T-helper 1 cell treated with Interleukin-12 subunit alpha and Interleukin-12 subunit beta and Interleukin-4 antibody, amounts not matched to agents 30 μg/mL and 1 μg/mL, for 36 hours (primary cell): ENCODE measurements around the gene PCDHGB2.
"Not testable (repeated sequence)": the region's sequence is repeated elsewhere in the genome, so short reads cannot be mapped to it uniquely, and the experiment has no call there.

ENCODE experiments used
- H3K27ac Mint-ChIP-seq: one replicate; pipeline ENCODE4 v1.8.0; 2021; ENCODE audit warnings: mild to moderate bottlenecking, mixed read lengths
- H3K27me3 Mint-ChIP-seq: one replicate; pipeline ENCODE4 v1.8.0; 2021; ENCODE audit warnings: low read depth, mixed read lengths
- H3K36me3 Mint-ChIP-seq: one replicate; pipeline ENCODE4 v1.8.0; 2021; ENCODE audit warnings: low read depth, mixed read lengths
- H3K4me1 Mint-ChIP-seq: one replicate; pipeline ENCODE4 v1.8.0; 2021; ENCODE audit warnings: low read depth, mixed read lengths
- H3K4me3 Mint-ChIP-seq: one replicate; pipeline ENCODE4 v1.8.0; 2021; ENCODE audit warnings: mild to moderate bottlenecking, moderate library complexity, mixed read lengths
- H3K9me3 Mint-ChIP-seq: one replicate; pipeline ENCODE4 v1.8.0; 2021; ENCODE audit warnings: mixed read lengths

Gene PCDHGB2

DNA sequence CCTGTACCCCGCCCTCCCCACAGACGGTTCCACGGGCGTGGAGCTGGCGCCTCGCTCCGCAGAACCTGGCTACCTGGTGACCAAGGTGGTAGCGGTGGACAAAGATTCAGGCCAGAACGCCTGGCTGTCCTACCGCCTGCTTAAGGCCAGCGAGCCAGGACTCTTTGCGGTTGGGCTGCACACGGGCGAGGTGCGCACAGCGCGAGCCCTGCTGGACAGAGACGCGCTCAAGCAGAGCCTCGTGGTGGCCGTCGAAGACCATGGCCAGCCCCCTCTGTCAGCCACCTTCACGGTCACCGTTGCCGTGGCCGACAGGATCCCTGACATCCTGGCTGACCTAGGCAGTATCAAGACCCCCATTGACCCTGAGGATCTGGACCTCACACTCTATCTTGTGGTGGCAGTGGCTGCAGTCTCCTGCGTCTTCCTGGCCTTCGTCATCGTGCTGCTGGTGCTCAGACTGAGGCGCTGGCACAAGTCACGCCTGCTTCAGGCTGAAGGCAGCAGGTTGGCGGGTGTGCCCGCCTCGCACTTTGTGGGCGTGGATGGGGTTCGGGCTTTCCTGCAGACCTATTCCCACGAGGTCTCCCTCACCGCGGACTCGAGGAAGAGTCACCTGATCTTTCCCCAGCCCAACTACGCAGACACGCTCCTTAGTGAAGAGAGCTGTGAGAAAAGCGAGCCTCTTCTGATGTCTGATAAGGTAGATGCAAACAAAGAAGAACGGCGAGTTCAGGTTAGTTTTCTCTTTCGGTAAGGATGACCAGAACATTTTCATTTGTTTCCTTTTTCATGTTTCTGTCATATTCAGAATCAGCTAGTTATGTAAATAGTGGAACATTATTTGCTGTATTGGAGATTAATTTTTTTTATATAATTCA lies 6.5 kb downstream of the PCDHGB2 start:
- Mint-ChIP-seq H3K27ac (no peak overlapping the region), H3K27me3 (peaks cover 40% of the 10 kb centered on the region), H3K9me3 (peaks cover 31% of the 10 kb centered on the region), H3K4me3 (no peak overlapping the region), H3K36me3 (peaks cover 6% of the 10 kb centered on the region), H3K4me1 (peaks cover 4% of the 10 kb centered on the region)

DNA sequence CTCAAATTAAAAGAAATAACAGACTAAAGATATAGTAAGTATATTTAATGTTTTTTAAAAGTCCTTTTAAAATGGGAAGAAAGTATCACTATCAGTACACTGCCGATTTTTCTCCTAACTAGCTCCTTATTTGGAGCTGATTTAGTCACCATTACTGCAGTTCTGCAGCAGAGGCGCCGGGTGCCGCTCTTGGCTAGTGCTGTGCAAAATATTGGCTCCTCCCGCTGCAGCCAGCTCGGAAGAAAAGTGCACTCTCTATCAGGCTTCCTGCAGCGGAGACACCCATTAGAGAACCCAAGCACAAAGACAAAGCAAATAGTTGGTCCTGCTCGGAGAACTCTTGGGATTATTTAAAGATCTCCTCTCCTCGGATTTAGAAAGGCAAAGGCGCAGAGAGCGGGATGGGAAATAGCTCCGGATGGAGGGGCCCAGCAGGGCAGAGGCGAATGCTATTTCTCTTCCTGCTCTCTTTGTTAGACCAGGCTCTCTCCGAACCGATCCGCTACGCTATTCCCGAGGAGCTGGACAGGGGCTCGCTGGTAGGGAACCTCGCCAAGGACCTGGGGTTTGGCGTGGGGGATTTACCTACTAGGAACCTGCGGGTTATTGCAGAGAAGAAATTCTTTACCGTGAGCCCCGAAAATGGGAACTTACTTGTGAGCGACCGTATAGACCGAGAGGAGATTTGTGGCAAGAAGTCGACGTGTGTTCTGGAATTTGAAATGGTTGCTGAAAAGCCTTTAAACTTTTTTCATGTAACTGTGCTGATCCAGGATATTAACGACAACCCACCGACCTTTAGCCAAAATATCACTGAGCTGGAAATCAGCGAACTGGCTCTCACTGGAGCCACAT lies 10.4 kb downstream of the PCDHGB2 start, which contains the start of gene PCDHGB3:
Gene PCDHGB3 (plus strand): TSS at position 249 of the 855 bp plus-strand sequence. CDS start 153 bp downstream, at position 402.
- H3K4me1 Mint-ChIP-seq, result peaks cover 2% of the 10 kb centered on the region
- H3K27ac Mint-ChIP-seq, result no peak within 1 kb of the TSS
- H3K27me3 Mint-ChIP-seq, result peaks cover 26% of the 10 kb centered on the region
- peaks cover 38% of the 10 kb centered on the region for H3K9me3 Mint-ChIP-seq
- H3K4me3 Mint-ChIP-seq, result peak within 1 kb of the TSS; percentile 70
- H3K36me3 Mint-ChIP-seq, result peaks cover 2% of the 10 kb centered on the region

DNA sequence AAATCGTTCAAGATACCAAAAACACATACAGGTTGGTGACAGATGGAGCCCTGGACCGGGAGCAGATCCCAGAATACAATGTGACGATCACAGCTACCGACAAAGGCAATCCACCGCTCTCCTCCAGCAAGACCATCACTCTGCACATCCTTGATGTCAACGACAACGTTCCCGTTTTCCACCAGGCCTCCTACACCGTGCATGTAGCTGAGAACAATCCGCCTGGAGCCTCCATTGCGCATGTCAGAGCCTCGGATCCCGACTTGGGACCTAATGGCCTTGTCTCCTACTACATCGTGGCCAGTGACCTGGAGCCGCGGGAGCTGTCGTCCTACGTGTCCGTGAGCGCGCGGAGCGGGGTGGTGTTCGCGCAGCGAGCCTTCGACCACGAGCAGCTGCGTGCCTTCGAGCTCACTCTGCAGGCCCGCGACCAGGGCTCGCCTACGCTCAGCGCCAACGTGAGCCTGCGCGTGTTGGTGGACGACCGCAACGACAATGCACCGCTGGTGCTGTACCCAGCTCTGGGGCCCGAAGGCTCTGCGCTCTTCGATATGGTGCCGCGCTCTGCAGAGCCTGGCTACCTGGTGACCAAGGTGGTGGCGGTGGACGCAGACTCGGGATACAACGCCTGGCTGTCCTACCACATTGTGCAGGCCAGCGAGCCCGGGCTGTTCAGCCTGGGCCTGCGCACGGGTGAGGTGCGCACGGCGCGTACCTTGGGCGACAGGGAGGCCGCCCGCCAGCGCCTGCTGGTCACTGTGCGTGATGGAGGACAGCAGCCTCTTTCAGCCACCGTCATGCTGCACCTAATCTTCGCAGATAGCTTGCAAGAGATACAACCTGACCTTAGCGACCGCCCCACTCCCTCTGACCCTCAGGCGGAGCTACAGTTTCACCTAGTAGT lies 12.0 kb downstream of the PCDHGB2 start:
- peaks cover 36% of the 10 kb centered on the region for H3K9me3 Mint-ChIP-seq
- no peak overlapping the region for H3K27ac Mint-ChIP-seq
- H3K4me1 Mint-ChIP-seq, result peaks cover 2% of the 10 kb centered on the region
- H3K4me3 Mint-ChIP-seq, result no peak overlapping the region
- peaks cover 2% of the 10 kb centered on the region for H3K36me3 Mint-ChIP-seq
- peaks cover 16% of the 10 kb centered on the region for H3K27me3 Mint-ChIP-seq

DNA sequence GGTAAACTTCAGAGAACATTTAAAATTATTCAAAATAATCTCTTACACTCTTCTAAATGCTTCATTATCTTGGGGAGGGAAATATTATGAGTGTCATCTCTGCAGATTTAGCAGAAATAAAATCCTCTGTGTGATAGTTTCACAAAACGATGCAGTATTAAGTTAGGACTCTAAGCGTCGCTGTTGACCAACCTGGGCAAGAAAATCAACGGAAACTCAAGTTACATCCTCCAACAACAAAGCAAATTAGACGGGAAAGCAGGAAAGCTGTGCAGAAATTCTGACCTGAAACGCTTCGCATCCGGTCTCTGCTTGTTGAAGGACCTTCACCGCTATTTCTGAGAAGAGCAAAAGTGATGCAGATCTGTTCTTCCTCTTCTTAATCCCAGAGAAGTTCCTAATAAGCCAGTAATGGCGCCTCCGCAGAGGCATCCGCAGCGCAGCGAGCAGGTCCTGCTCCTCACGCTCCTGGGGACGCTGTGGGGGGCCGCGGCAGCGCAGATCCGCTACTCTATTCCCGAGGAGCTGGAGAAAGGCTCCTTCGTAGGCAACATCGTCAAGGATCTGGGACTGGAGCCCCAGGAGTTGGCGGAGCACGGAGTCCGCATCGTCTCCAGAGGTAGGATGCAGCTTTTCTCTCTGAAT lies 14.0 kb downstream of the PCDHGB2 start, which contains the start of gene PCDHGA6:
Gene PCDHGA6 (plus strand): TSS at position 219 of the 645 bp plus-strand sequence. CDS start 193 bp downstream, at position 412.
- H3K27me3 Mint-ChIP-seq, result peaks cover 16% of the 10 kb centered on the region

GRCh38 chr5:141374627-141375026 lies 14.8 kb downstream of the PCDHGB2 start:
- no peak overlapping the region for H3K4me3 Mint-ChIP-seq
- no peak overlapping the region for H3K27ac Mint-ChIP-seq
- H3K36me3 Mint-ChIP-seq, result peaks cover 2% of the 10 kb centered on the region
- H3K9me3 Mint-ChIP-seq, result peaks cover 40% of the 10 kb centered on the region
- H3K27me3 Mint-ChIP-seq, result peaks cover 16% of the 10 kb centered on the region
- H3K4me1 Mint-ChIP-seq, result peaks cover 2% of the 10 kb centered on the region

More for the DNA sequence above, 14.0 kb downstream of the PCDHGB2 start, which contains the start of gene PCDHGA6:
- Mint-ChIP-seq H3K4me3 (peak within 1 kb of the TSS; percentile 15), H3K9me3 (peaks cover 40% of the 10 kb centered on the region), H3K27ac (peak within 1 kb of the TSS; percentile 22), H3K36me3 (peaks cover 2% of the 10 kb centered on the region), H3K4me1 (peaks cover 2% of the 10 kb centered on the region)

DNA sequence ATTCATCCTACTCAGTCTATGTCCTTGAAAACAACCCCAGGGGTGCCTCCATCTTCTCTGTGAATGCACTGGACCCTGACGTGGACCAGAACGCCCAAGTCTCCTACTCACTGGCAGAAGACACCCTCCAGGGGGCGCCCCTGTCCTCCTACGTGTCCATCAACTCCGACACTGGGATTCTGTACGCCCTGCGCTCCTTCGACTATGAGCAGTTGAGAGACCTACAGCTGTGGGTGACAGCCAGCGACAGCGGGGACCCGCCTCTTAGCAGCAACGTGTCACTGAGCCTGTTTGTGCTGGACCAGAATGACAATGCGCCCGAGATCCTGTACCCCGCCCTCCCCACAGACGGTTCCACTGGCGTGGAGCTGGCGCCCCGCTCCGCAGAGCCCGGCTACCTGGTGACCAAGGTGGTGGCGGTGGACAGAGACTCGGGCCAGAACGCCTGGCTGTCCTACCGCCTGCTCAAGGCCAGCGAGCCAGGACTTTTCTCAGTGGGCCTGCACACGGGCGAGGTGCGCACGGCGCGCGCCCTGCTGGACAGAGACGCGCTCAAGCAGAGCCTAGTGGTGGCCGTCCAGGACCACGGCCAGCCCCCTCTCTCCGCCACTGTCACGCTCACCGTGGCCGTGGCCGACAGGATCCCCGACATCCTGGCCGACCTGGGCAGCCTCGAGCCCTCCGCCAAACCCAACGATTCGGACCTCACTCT lies 15.8 kb downstream of the PCDHGB2 start:
- not testable (repeated sequence) for H3K27ac Mint-ChIP-seq, H3K4me1 Mint-ChIP-seq, H3K36me3 Mint-ChIP-seq, H3K4me3 Mint-ChIP-seq
- Mint-ChIP-seq H3K9me3 (peaks cover 40% of the 10 kb centered on the region), H3K27me3 (peaks cover 18% of the 10 kb centered on the region)

- peak within 1 kb of the TSS; percentile 78 for H3K4me3 Mint-ChIP-seq
- H3K4me1 Mint-ChIP-seq, result no peaks in the 10 kb centered on the region
- no peaks in the 10 kb centered on the region for H3K36me3 Mint-ChIP-seq
- peaks cover 30% of the 10 kb centered on the region for H3K9me3 Mint-ChIP-seq
- H3K27ac Mint-ChIP-seq, result no peak within 1 kb of the TSS
- H3K27me3 Mint-ChIP-seq, result peaks cover 31% of the 10 kb centered on the region
These were observed 22.9 kb downstream of the PCDHGB2 start, which contains the start of gene PCDHGA7 for GRCh38 chr5:141382469-141383294. TSS of gene PCDHGA7 (plus strand) at chr5:141382742. CDS start at chr5:141382900, 158 bp downstream.

GRCh38 chr5:141383345-141383744 lies 23.6 kb downstream of the PCDHGB2 start:
- peaks cover 33% of the 10 kb centered on the region for H3K27me3 Mint-ChIP-seq
- H3K27ac Mint-ChIP-seq, result no peak overlapping the region
- H3K9me3 Mint-ChIP-seq, result peaks cover 31% of the 10 kb centered on the region
- H3K36me3 Mint-ChIP-seq, result no peaks in the 10 kb centered on the region
- H3K4me1 Mint-ChIP-seq, result no peaks in the 10 kb centered on the region
- peak overlapping the region; percentile 78 for H3K4me3 Mint-ChIP-seq

- Mint-ChIP-seq H3K9me3 (peaks cover 40% of the 10 kb centered on the region), H3K27me3 (peaks cover 35% of the 10 kb centered on the region), H3K4me3 (no peak overlapping the region), H3K36me3 (peaks cover 2% of the 10 kb centered on the region), H3K4me1 (no peaks in the 10 kb centered on the region), H3K27ac (no peak overlapping the region)
These were observed 24.9 kb downstream of the PCDHGB2 start for GRCh38 chr5:141384471-141385267.

GRCh38 chr5:141387557-141388311 lies 27.9 kb downstream of the PCDHGB2 start, which contains the start of gene PCDHGB4:
TSS of gene PCDHGB4 (plus strand) at chr5:141387698. CDS start at chr5:141387885, 187 bp downstream.
- Mint-ChIP-seq H3K27me3 (peaks cover 28% of the 10 kb centered on the region), H3K9me3 (peaks cover 48% of the 10 kb centered on the region)
- not testable (repeated sequence) for H3K36me3 Mint-ChIP-seq, H3K27ac Mint-ChIP-seq, H3K4me3 Mint-ChIP-seq, H3K4me1 Mint-ChIP-seq

GRCh38 chr5:141388661-141389060 lies 28.9 kb downstream of the PCDHGB2 start:
- peaks cover 25% of the 10 kb centered on the region for H3K27me3 Mint-ChIP-seq

More at GRCh38 chr5:141388661-141389060, 28.9 kb downstream of the PCDHGB2 start:
- H3K9me3 Mint-ChIP-seq, result peaks cover 48% of the 10 kb centered on the region
- H3K27ac Mint-ChIP-seq, result no peak overlapping the region
- no peak overlapping the region for H3K4me3 Mint-ChIP-seq
- no peaks in the 10 kb centered on the region for H3K4me1 Mint-ChIP-seq
- peaks cover 2% of the 10 kb centered on the region for H3K36me3 Mint-ChIP-seq
